Left ventricle myocardium inferior (tissue), 1 donor: ENCODE data around the gene RHD. TPM values are rescaled to one million over a fixed set of nuclear protein-coding genes. Genes with fewer than 3 reads are reported as not detected.

Experiments used
- DNase-seq: peaks from one replicate; pipeline ENCODE4 v3.0.0-alpha.2; 2020
- H3K27ac ChIP-seq: fragments of 200-600 bp; replicated peaks from 2 replicates; pipeline ENCODE4 v1.8.0; 2021
- H3K27me3 ChIP-seq: fragments of 200-600 bp; 2 replicates; pipeline ENCODE4 v1.8.0; 2021; ENCODE audit warnings: low read depth
- H3K36me3 ChIP-seq: fragments of 200-600 bp; 2 replicates; pipeline ENCODE4 v1.8.0; 2021
- H3K4me1 ChIP-seq: fragments of 200-600 bp; 2 replicates; pipeline ENCODE4 v1.8.0; 2021
- H3K4me3 ChIP-seq: fragments of 200-600 bp; 2 replicates; pipeline ENCODE4 v1.8.0; 2021; ENCODE audit warnings: mild to moderate bottlenecking, moderate library complexity
- H3K9me3 ChIP-seq: fragments of 200-600 bp; replicated peaks from 2 replicates; pipeline ENCODE4 v1.8.0; 2021
- CTCF ChIP-seq: fragments of 200-600 bp; IDR thresholded peaks from 2 replicates; pipeline ENCODE4 v1.8.0; 2021; ENCODE audit warnings: antibody characterized with exemption, mild to moderate bottlenecking, borderline replicate concordance
- intact Hi-C: fragments of 100-400 bp; cut with micrococcal nuclease; formaldehyde crosslinking; loops from one replicate; pipeline ENCODE4 v1.11.0; 2022
- total RNA-seq: library from RNA; stranded (reverse); fragmentation: NEBNext Ultra II Directional; extraction: Animal tissue kit (Norgen Biotek cat#: 25700); gene quantifications from one replicate; pipeline ENCODE4 v1.2.1, GENCODE V29; 2021
- donor health status: DM: no; HTN: yes; CAD: no; lungs with severe emphysema.

Gene RHD
- total RNA-seq, 1 donor from 2014 or later, result not detected

- H3K4me1 ChIP-seq, result peaks cover 42% of the 10 kb centered on the region
- TF ChIP-seq CTCF, result no peak
Measured at GRCh38 chr1:25342846-25343245, 70.5 kb downstream of the RHD start.

GRCh38 chr1:25343872-25344271 is 71.6 kb downstream of the RHD start:
- peaks cover 50% of the 10 kb centered on the region for H3K36me3 ChIP-seq
- no peak for DNase-seq
- intact Hi-C loops, result loop anchor here (10.0 kb wide), 1 partner anchor 99 kb away; the partner anchor contains the start of gene RSRP1

More at GRCh38 chr1:25342846-25343245, 70.5 kb downstream of the RHD start:
- Histone ChIP-seq H3K4me3 (no peak overlapping the region), H3K27me3 (no peaks in the 10 kb centered on the region), H3K9me3 (no peaks in the 10 kb centered on the region), H3K36me3 (peaks cover 41% of the 10 kb centered on the region), H3K27ac (no peak overlapping the region)
- intact Hi-C loops, result loop anchor here (10.0 kb wide), 1 partner anchor 98 kb away; the partner anchor contains the start of gene RSRP1
- DNase-seq, result no peak

GRCh38 chr1:25347556-25347955 is 75.2 kb downstream of the RHD start:
- intact Hi-C loops, result loop anchor here (10.0 kb wide), 1 partner anchor 103 kb away; the partner anchor contains the start of gene RSRP1
- H3K36me3 ChIP-seq, result peaks cover 74% of the 10 kb centered on the region

More at GRCh38 chr1:25343872-25344271, 71.6 kb downstream of the RHD start:
- no peaks in the 10 kb centered on the region for H3K9me3 ChIP-seq
- H3K27ac ChIP-seq, result no peak overlapping the region
- H3K27me3 ChIP-seq, result no peaks in the 10 kb centered on the region
- no peak for TF ChIP-seq CTCF
- peaks cover 35% of the 10 kb centered on the region for H3K4me1 ChIP-seq
- no peak overlapping the region for H3K4me3 ChIP-seq

GRCh38 chr1:25349606-25350005 is 77.3 kb downstream of the RHD start:
- Histone ChIP-seq H3K27me3 (no peaks in the 10 kb centered on the region), H3K4me3 (no peak overlapping the region), H3K36me3 (peaks cover 76% of the 10 kb centered on the region), H3K9me3 (no peaks in the 10 kb centered on the region), H3K4me1 (peaks cover 4% of the 10 kb centered on the region), H3K27ac (no peak overlapping the region)
- TF ChIP-seq CTCF, result no peak
- intact Hi-C loops, result loop anchor here (10.0 kb wide), 1 partner anchor 105 kb away; the partner anchor contains the start of gene RSRP1
- no peak for DNase-seq

More at GRCh38 chr1:25347556-25347955, 75.2 kb downstream of the RHD start:
- no peak overlapping the region for H3K4me3 ChIP-seq
- peaks cover 4% of the 10 kb centered on the region for H3K4me1 ChIP-seq
- no peak for TF ChIP-seq CTCF
- no peaks in the 10 kb centered on the region for H3K27me3 ChIP-seq
- H3K9me3 ChIP-seq, result no peaks in the 10 kb centered on the region
- no peak overlapping the region for H3K27ac ChIP-seq
- DNase-seq, result no peak

GRCh38 chr1:25355841-25356395 is 83.6 kb downstream of the RHD start:
- intact Hi-C loops, result no loop called here
- Histone ChIP-seq H3K4me3 (no peak overlapping the region), H3K27ac (peak overlapping the region; percentile 9), H3K9me3 (no peaks in the 10 kb centered on the region), H3K36me3 (peaks cover 89% of the 10 kb centered on the region), H3K4me1 (peaks cover 18% of the 10 kb centered on the region), H3K27me3 (no peaks in the 10 kb centered on the region)
- DNase-seq, result no peak
- TF ChIP-seq CTCF, result no peak
